Effector CD4-positive, alpha-beta T cell (primary cell): Measurements from ENCODE around the gene MIXL1.
"Not testable (repeated sequence)": the region's sequence is repeated elsewhere in the genome, so short reads cannot be mapped to it uniquely, and the experiment has no call there.

ENCODE experiments used
- DNase-seq: peaks from one replicate; pipeline ENCODE4 v3.0.0-alpha.2; 2020

Gene MIXL1

GRCh38 chr1:226215239-226215638 lies 8.2 kb upstream of the MIXL1 start:
- no peak for DNase-seq

GRCh38 chr1:226216056-226216455 lies 7.4 kb upstream of the MIXL1 start:
- DNase-seq, result no peak

GRCh38 chr1:226217273-226217672 lies 6.2 kb upstream of the MIXL1 start:
- no peak for DNase-seq

- no peak for DNase-seq
These were observed 2.8 kb upstream of the MIXL1 start for GRCh38 chr1:226220473-226221189.

GRCh38 chr1:226222686-226223085 lies 778 bp upstream of the MIXL1 start:
- DNase-seq, result no peak

- DNase-seq, result no peak
These were observed 351 bp downstream of the MIXL1 start for GRCh38 chr1:226223786-226224244.

- DNase-seq, result no peak
These were observed 3.1 kb downstream of the MIXL1 start for GRCh38 chr1:226226601-226227000.

GRCh38 chr1:226233293-226233692 lies 9.8 kb downstream of the MIXL1 start:
- no peak for DNase-seq

GRCh38 chr1:226233806-226234205 lies 10.3 kb downstream of the MIXL1 start:
- no peak for DNase-seq

GRCh38 chr1:226236826-226237225 lies 13.4 kb downstream of the MIXL1 start:
- DNase-seq, result no peak

- no peak for DNase-seq
These were observed 16.0 kb downstream of the MIXL1 start for GRCh38 chr1:226239421-226239820.

GRCh38 chr1:226248091-226248490 lies 24.6 kb downstream of the MIXL1 start:
- no peak for DNase-seq

GRCh38 chr1:226248796-226249195 lies 25.3 kb downstream of the MIXL1 start:
- no peak for DNase-seq

GRCh38 chr1:226250511-226250910 lies 27.0 kb downstream of the MIXL1 start:
- no peak for DNase-seq

- not testable (repeated sequence) for DNase-seq
These were observed 29.4 kb downstream of the MIXL1 start for GRCh38 chr1:226252841-226253240.

- no peak for DNase-seq
These were observed 30.5 kb downstream of the MIXL1 start for GRCh38 chr1:226253933-226254332.

- no peak for DNase-seq
These were observed 31.9 kb downstream of the MIXL1 start for GRCh38 chr1:226255380-226255779.

GRCh38 chr1:226261818-226262217 lies 38.4 kb downstream of the MIXL1 start:
- no peak for DNase-seq

- no peak for DNase-seq
These were observed 45.1 kb downstream of the MIXL1 start for GRCh38 chr1:226268421-226269124.

GRCh38 chr1:226272233-226272902 lies 48.9 kb downstream of the MIXL1 start:
- DNase-seq, result not testable (repeated sequence)

- no peak for DNase-seq
These were observed 50.7 kb downstream of the MIXL1 start for GRCh38 chr1:226274138-226274537.

GRCh38 chr1:226276077-226276682 lies 52.7 kb downstream of the MIXL1 start:
- no peak for DNase-seq
